Esophagus muscularis mucosa (tissue), 4 donors: Measurements from ENCODE around the gene HOXD13. TPM values are rescaled to one million over a fixed set of nuclear protein-coding genes. Genes with fewer than 3 reads are reported as not detected.

Experiments used
- DNase-seq: peaks from one replicate; pipeline ENCODE4 v3.0.0-alpha.2; 2017; ENCODE audit errors: extremely low spot score
- H3K27ac ChIP-seq, 4 donors: fragments of 200-600 bp; sonication (generic); replicated peaks in 1 of 4; 1 replicate in 3 of 4; 2 replicates in 1 of 4; pipeline ENCODE4 v1.5.1; 2016 to 2019; ENCODE audit warnings: mild to moderate bottlenecking in 1 of 4
- H3K27me3 ChIP-seq, 4 donors: fragments of 200-600 bp; sonication (generic); one replicate each; pipeline versions ENCODE4 v1.5.1 to v1.6.0; 2016 to 2019
- H3K36me3 ChIP-seq, 4 donors: fragments of 200-600 bp; sonication (generic); one replicate each; pipeline ENCODE4 v1.5.1; 2016 to 2019
- H3K4me1 ChIP-seq, 4 donors: fragments of 200-600 bp; sonication (generic); one replicate each; pipeline ENCODE4 v1.5.1; 2016 to 2019
- H3K4me3 ChIP-seq, 4 donors: fragments of 200-600 bp; sonication (generic); 1 replicate in 2 of 4; 2 replicates in 2 of 4; pipeline ENCODE4 v1.5.1; 2016 to 2019; ENCODE audit warnings: mild to moderate bottlenecking in 4 of 4, moderate library complexity in 1 of 4
- H3K9me3 ChIP-seq, 4 donors: fragments of 200-600 bp; sonication (generic); 1 replicate in 3 of 4; 2 replicates in 1 of 4; pipeline ENCODE4 v1.5.1; 2016 to 2019
- CTCF ChIP-seq, 3 experiments: fragments of 200-600 bp in 2 of 3; fragments of 450-650 bp in 1 of 3; sonication (generic) in 2 of 3; IDR thresholded peaks; one replicate each; pipeline ENCODE4 v1.5.1; 2017 to 2019; ENCODE audit warnings: antibody characterized with exemption in 3 of 3, mild to moderate bottlenecking in 2 of 3, moderate library complexity in 1 of 3
- EP300 ChIP-seq: sonication (generic); formaldehyde crosslinking; IDR thresholded peaks from one replicate; pipeline ENCODE4 v1.6.1; 2017; ENCODE audit warnings: antibody characterized with exemption
- POLR2A ChIP-seq: fragments of 450-650 bp; IDR thresholded peaks from one replicate; pipeline ENCODE4 v1.6.1; 2017; ENCODE audit warnings: antibody characterized with exemption, moderate library complexity, mild to moderate bottlenecking, low read depth
- POLR2AphosphoS5 ChIP-seq, 2 donors: sonication (generic); formaldehyde crosslinking; IDR thresholded peaks; one replicate each; pipeline ENCODE4 v1.6.1; 2017; ENCODE audit warnings: antibody characterized with exemption in 2 of 2
- WGBS: methylation state at CpG from one replicate; pipeline ENCODE4 v1.1.5; 2018; 5-methylcytosine and 5-hydroxymethylcytosine counted together
- intact Hi-C: fragments of 100-400 bp; cut with DNase I; formaldehyde crosslinking; loops from one replicate; pipeline ENCODE4 v1.15.1; 2023
- total RNA-seq, 4 donors: library from RNA; depleted of rRNA; stranded (reverse); fragments of >200 nt; gene quantifications; one replicate each; pipeline versions ENCODE4 v1.1.0 to v1.2.1, GENCODE V29; 2016

The HOXD13 gene
- total RNA-seq, 4 donors from 2014 or later, result not detected

- no peaks in the 10 kb centered on the region for H3K9me3 ChIP-seq
- peaks cover 14 to 91% (median 52%) of the 10 kb centered on the region in 4 donors for H3K27me3 ChIP-seq
- H3K36me3 ChIP-seq, result no peaks in the 10 kb centered on the region
- peak overlapping the region in 3 of 4 donors; percentile 22 to 65 (median 37) for H3K27ac ChIP-seq
- peak overlapping the region; percentile 49 to 65 (median 54) for H3K4me3 ChIP-seq
- peaks cover 22 to 41% (median 31%) of the 10 kb centered on the region in 4 donors for H3K4me1 ChIP-seq
- intact Hi-C loops, result loop anchor here (2.0 to 5.0 kb wide), 3 partner anchors 317 to 499 kb away; no protein-coding TSS in a partner anchor
- TF ChIP-seq POLR2A, result no peak
- DNase-seq, result no peak
- 18% methylated on average over 25 of the region's 41 CpGs for WGBS
Measured at GRCh38 chr2:176139661-176140512, 47.4 kb downstream of the HOXD13 start.

GRCh38 chr2:176140513-176141317 lies 48.2 kb downstream of the HOXD13 start:
- peaks cover 22 to 41% (median 30%) of the 10 kb centered on the region in 4 donors for H3K4me1 ChIP-seq
- TF ChIP-seq EP300, result no peak
- peak; percentile 75 to 92 (median 87) for TF ChIP-seq CTCF (IDR thresholded peaks at IDR 0.05)
- WGBS, result 11% methylated on average over 25 of the region's 48 CpGs
- H3K36me3 ChIP-seq, result no peaks in the 10 kb centered on the region
- no peaks in the 10 kb centered on the region for H3K9me3 ChIP-seq
- peak overlapping the region; percentile 49 to 65 (median 54) for H3K4me3 ChIP-seq
- DNase-seq, result no peak
- H3K27me3 ChIP-seq, result peaks cover 14 to 91% (median 51%) of the 10 kb centered on the region in 4 donors
- H3K27ac ChIP-seq, result peak overlapping the region in 3 of 4 donors; percentile 22 to 37 (median 35)
- intact Hi-C loops, result loop anchor here (2.0 to 5.0 kb wide), 3 partner anchors 317 to 498 kb away; no protein-coding TSS in a partner anchor

GRCh38 chr2:176142281-176142680 lies 49.8 kb downstream of the HOXD13 start:
- Histone ChIP-seq H3K27ac (no peak overlapping the region), H3K27me3 (peaks cover 8 to 91% (median 44%) of the 10 kb centered on the region in 4 donors), H3K4me1 (peaks cover 17 to 29% (median 19%) of the 10 kb centered on the region in 4 donors), H3K9me3 (no peaks in the 10 kb centered on the region), H3K36me3 (no peaks in the 10 kb centered on the region), H3K4me3 (no peak overlapping the region)
- TF ChIP-seq POLR2A, result no peak
- no peak for TF ChIP-seq POLR2AphosphoS5 (IDR thresholded peaks at IDR 0.05)
- no peak for TF ChIP-seq EP300
- TF ChIP-seq CTCF (IDR thresholded peaks at IDR 0.05), result no peak
- intact Hi-C loops, result loop anchor here (5.0 kb wide), 1 partner anchor 315 kb away; no protein-coding TSS in a partner anchor
- no peak for DNase-seq
- 88% methylated on average over 2 of the region's 2 CpGs for WGBS

Other genes starting within 250 kb of the HOXD13 start
- 10 to 100 TPM in 2 of 4 donors, 1 to 10 TPM in 2; 9.4 to 15.8 (median 11.4) TPM for gene LNPK, start 90.5 kb upstream of the HOXD13 start, total RNA-seq
- under 1 TPM in 1 of 4 donors, not detected in 3; 0.11 TPM for gene EVX2, start 8.8 kb upstream of the HOXD13 start, total RNA-seq
- not detected for gene HOXD12, start 7.1 kb downstream of the HOXD13 start, total RNA-seq
- not detected for gene HOXD11, start 14.6 kb downstream of the HOXD13 start, total RNA-seq
- under 1 TPM in 2 of 4 donors, not detected in 2; 0.42 to 0.50 TPM for gene HOXD10, start 24.1 kb downstream of the HOXD13 start, total RNA-seq
- gene HOXD9, start 30.0 kb downstream of the HOXD13 start, total RNA-seq, result 1 to 10 TPM in 1 of 4 donors, under 1 TPM in 3; 0.83 to 2.2 (median 0.99) TPM
- gene HOXD8, start 37.0 kb downstream of the HOXD13 start, total RNA-seq, result 1 to 10 TPM; 3.7 to 4.8 (median 4.3) TPM
- gene HOXD4, start 58.8 kb downstream of the HOXD13 start, total RNA-seq, result 1 to 10 TPM in 2 of 4 donors, under 1 TPM in 2; 0.66 to 2.9 (median 1.9) TPM
- 1 to 10 TPM in 2 of 4 donors, under 1 TPM in 2; 0.86 to 2.1 (median 1.4) TPM for gene HOXD3, start 64.6 kb downstream of the HOXD13 start, total RNA-seq
- under 1 TPM in 2 of 4 donors, not detected in 2; 0.19 to 0.34 TPM for gene HOXD1, start 95.9 kb downstream of the HOXD13 start, total RNA-seq
- 10 to 100 TPM; 26.2 to 31.1 (median 27.6) TPM for gene MTX2, start 176.7 kb downstream of the HOXD13 start, total RNA-seq